MV-4-11 (cell line): ENCODE results near the gene MRE11.

Experiments
- DNase-seq: peaks from one replicate; lab custom pipeline; 2025; lab: John Stamatoyannopoulos, UW

MRE11 gene

GRCh38 chr11:94493281-94494125 is at the start of gene MRE11, which contains the start of gene ANKRD49:
TSS of gene MRE11 (minus strand) at chr11:94493844. CDS start at chr11:94492801, 1,043 bp downstream.
TSS of gene ANKRD49 (plus strand) at chr11:94493984. CDS start at chr11:94496694, 2,710 bp downstream.
- DNase-seq, result peak; percentile 96

- DNase-seq, result no peak
These were observed 45.8 kb upstream of the MRE11 start for GRCh38 chr11:94539420-94539819.

- DNase-seq, result peak; percentile 44
These were observed 43.5 kb upstream of the MRE11 start for GRCh38 chr11:94537031-94537600.

DNA sequence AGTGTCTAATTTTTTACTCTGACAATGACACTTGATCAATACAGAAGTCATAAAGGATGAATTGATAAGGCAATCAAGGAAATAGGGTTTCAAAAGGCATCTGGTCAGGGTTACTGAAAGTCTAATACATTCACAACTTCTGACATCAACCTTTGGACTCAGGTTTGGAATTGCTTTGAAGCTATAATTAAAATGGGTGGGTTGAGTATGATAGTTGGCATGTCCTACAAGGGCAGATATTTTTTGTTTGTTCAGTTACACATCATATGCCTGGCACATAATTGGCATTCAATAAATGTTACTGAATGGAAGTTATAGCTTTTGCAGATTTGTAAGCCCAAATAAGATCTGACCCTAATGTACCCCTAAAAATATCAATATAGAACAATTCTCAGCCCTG is 42.7 kb upstream of the MRE11 start:
- DNase-seq, result no peak

DNA sequence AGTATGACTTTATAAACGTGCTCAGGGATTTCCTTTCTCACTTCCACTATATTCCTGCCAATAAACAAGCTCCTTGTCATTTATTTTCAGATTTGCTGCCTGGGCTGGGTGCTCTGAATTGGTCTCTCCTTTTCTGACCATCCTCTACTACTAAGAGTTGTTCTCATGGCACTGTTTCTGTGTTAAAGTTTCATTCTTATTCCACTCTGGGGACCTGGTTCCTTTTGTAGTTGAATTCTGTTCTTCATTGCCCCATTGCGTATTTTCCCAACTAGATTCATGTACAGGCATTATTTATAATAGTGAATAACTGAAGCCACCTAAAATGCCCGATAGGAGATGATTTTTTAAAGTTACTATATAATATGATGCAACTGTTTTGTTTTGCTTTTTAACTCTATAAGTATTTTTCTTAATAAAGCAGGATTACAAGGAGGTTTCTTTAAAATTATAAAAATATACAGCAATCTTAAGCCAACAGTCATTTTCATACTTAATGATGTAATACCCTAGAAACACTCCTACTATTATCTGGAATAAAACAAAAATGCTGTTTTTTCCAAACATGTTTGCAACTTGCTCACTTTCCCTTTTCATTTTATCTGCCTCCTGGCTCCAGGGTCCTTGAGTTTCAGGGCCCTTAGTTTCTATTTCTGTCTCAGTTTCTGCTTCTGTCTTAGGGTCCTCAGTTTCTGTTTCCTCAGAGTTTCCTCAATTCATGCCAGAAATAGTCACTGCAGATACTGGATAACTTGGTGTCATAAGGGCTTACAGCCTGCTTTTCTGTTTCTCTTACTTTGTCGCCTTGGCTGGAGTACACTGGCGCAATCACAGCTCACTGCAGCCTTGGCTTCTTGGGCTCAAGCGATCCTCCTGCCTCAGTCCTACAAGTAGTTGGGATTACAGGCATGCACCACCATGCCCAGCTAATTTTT is 40.3 kb upstream of the MRE11 start:
- peak; percentile 92 for DNase-seq

DNA sequence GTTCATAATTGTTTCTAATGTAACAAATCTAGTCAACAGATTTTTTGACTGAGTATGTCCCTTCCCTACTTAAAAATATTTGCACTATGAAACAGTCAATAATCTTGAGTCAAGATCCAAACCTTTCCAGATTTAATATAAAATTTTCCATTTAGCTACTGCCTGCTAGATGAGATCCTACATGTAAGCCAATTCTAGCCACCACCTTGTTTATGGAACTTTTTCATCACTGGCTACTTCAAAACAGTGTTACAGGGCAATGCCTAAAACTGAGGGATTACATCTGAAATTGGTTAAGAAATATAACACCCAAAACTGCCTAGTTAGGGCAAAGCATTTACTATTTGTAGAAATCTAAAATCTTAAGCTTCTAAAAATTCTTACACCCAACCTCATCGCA is 39.6 kb upstream of the MRE11 start:
- DNase-seq, result no peak

DNA sequence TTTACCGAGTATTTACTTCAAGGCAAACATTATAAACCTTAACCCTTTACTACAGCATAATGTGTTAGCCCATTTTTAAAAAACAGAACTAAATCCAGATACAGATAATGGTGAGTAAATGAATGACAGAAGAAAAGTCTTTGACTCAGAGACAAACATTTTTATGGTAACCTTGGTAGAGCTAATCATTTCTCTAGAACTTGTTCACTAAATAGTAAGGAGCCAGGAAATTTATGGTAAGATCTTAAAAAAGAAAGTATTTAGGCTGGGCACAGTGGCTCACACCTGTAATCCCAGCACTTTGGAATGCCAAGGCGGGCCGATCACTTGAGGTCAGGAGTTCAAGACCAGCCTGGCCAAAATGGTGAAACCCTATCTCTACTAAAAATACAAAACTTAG is 38.6 kb upstream of the MRE11 start:
- no peak for DNase-seq

- peak; percentile 35 for DNase-seq
These were observed 34.9 kb upstream of the MRE11 start for GRCh38 chr11:94528551-94528950.

GRCh38 chr11:94526645-94527438 is 33.2 kb upstream of the MRE11 start:
- peak; percentile 83 for DNase-seq

GRCh38 chr11:94525546-94526324 is 32.1 kb upstream of the MRE11 start:
- DNase-seq, result peak; percentile 27

DNA sequence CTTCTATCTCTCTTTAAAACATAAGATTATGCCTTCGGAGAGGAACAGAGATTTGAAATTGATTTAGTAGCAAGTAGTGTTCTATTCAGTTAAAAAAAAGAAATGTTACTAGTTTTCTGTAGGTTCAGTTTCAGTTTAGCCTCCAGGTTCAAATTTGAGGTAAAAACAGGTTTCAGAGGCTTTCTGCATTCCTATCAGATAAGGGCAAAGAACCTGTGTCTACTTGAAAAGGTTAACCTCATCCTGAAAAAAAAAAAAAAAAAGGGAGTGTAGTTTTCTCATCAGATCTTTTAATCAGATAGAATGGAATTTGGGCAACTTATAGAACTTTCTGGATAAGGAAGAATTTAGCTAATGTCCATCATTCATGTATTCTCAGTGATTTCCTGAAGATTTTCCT is 30.7 kb upstream of the MRE11 start:
- DNase-seq, result no peak

DNA sequence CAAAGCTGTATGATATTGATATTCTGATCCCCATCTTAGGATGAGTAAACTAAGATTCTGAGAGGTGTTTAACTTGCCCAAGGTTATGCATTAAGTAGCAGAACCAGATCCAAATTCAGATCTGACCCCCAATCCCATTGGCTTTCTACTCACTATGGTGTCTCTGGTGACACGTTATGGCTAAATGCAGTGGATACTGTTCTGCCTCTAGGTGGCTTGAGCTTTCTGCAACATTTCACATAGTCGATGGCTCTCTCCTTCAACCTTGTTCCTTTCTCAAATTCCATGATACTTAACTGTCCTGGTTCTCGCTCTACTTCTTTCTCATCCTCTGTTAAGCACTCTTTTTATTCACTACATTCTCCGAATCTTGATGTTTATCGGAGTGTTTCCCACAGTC is 28.0 kb upstream of the MRE11 start:
- DNase-seq, result peak; percentile 36

GRCh38 chr11:94519478-94520084 is 25.9 kb upstream of the MRE11 start:
- peak; percentile 50 for DNase-seq

DNA sequence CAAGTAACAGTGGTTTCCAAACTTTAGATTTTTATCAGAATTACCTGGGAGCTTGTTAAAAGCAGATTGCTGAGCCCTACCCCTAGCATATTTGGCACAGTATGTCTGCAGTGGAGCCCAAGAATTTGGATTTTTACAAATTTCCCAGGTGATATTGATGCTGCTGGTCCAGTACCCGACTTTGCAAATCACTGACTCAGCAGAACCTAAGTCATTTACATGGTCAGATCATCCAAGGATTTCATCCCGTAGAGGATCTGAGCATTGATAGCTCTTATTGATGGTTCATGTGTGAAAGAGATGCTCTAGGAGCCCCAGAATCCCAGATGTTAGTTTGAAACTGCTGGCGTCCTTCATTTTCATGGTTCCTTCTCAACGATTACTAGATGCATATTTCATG is 24.7 kb upstream of the MRE11 start:
- DNase-seq, result no peak

- DNase-seq, result no peak
These were observed 23.1 kb upstream of the MRE11 start for GRCh38 chr11:94516725-94517124.

DNA sequence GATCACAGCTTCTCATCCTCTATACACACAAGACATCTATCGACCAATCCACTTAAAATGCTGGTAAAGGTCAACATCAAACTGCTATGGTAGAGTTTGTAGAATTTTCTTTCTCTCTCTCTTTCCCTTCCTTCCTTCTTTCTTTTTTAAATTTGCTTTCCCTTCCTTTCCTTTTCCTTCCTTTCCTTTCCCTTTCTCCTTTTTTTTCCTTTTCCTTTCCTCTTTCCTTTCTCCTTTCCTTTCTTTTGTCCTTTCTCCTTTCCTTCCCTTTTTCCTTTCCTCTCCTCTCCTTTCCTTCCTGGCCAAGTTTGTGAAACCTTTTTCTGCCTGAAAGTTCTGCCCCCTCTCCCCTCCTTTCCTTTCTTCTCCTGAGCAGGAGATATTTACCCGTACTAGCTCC is 21.8 kb upstream of the MRE11 start:
- DNase-seq, result no peak

- DNase-seq, result no peak
These were observed 19.4 kb upstream of the MRE11 start for GRCh38 chr11:94513091-94513490.

GRCh38 chr11:94511932-94512781 is 18.5 kb upstream of the MRE11 start, which contains the start of gene C11orf97:
TSS of gene C11orf97 (plus strand) at chr11:94512461. CDS start at chr11:94512529, 68 bp downstream.
- DNase-seq, result no peak

DNA sequence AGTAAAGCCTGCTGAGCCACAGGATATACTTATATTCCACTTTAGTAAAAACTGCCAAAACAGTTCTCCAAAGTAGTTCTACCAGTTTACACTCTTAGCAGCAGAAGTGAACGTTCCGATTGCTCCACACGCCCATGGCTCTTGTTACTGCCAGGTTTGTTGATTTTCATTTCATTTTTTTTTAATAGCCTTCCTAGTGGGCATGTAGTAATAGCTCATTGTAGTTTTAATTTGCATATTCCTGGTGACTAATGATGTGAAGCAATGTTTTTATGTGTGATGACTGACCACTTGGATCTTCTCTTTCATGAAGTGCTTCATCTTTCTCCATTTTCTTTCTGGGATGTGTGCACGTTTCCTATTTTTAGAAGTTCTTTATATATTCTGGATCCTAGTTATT is 13.8 kb upstream of the MRE11 start:
- DNase-seq, result peak; percentile 69
